CD4-positive, alpha-beta T cell (primary cell): ENCODE results near the gene CDH13. TPM values are rescaled to one million over a fixed set of nuclear protein-coding genes. Genes with fewer than 3 reads are reported as not detected.

Experiments
- ATAC-seq: fragments of 200-7000 bp; cut with Tn5 transposase; one replicate; pipeline ENCODE4 v1.10.0; 2022; ENCODE audit warnings: mild to moderate bottlenecking; ENCODE audit not compliant: poor library complexity
- CTCF ChIA-PET: fragments of 350-600 bp; sonication (Branson Sonifier 250); formaldehyde crosslinking; loops from one replicate; lab custom pipeline; 2021; ENCODE audit warnings: antibody characterized with exemption, inconsistent platforms; lab: Charles Lee
- POLR2A ChIA-PET: fragments of 350-600 bp; sonication (Branson Sonifier 250); formaldehyde crosslinking; loops from one replicate; lab custom pipeline; 2021; ENCODE audit warnings: antibody characterized with exemption, inconsistent platforms; lab: Charles Lee
- DNase-seq, 14 experiments: peaks; one replicate each; pipeline ENCODE4 v3.0.0-alpha.2; 2013 to 2020; ENCODE audit warnings: mixed read lengths in 2 of 14
- H3K27ac ChIP-seq, 2 donors: one replicate each; pipeline versions ENCODE4 v1.5.1 to v1.7.0; 2013; ENCODE audit warnings: low read length in 2 of 2, low read depth in 1 of 2, mild to moderate bottlenecking in 1 of 2
- H3K27me3 ChIP-seq, 2 experiments: 1 replicate in 1 of 2; 2 replicates in 1 of 2; pipeline versions ENCODE4 v1.6.1 to v1.7.0; 2013; ENCODE audit warnings: low read length in 2 of 2, control low read depth in 1 of 2, mild to moderate bottlenecking in 1 of 2, moderate library complexity in 1 of 2; ENCODE audit not compliant: insufficient read depth in 2 of 2, control insufficient read depth in 1 of 2
- H3K36me3 ChIP-seq: one replicate; pipeline ENCODE4 v1.6.1; 2013; ENCODE audit warnings: low read length, control low read depth; ENCODE audit not compliant: insufficient read depth
- H3K4me1 ChIP-seq: one replicate; pipeline ENCODE4 v1.6.1; 2013; ENCODE audit warnings: low read length, control low read depth; ENCODE audit not compliant: insufficient read depth
- H3K4me3 ChIP-seq: one replicate; pipeline ENCODE4 v1.5.1; 2013; ENCODE audit warnings: mild to moderate bottlenecking, low read length, moderate library complexity
- H3K9me3 ChIP-seq, 2 experiments: 1 replicate in 1 of 2; 2 replicates in 1 of 2; pipeline versions ENCODE4 v1.6.1 to v1.7.0; 2013; ENCODE audit warnings: low read length in 2 of 2, mild to moderate bottlenecking in 2 of 2, control low read depth in 1 of 2, moderate library complexity in 1 of 2; ENCODE audit not compliant: control insufficient read depth in 1 of 2, insufficient read depth in 1 of 2
- H3K27ac Mint-ChIP-seq: one replicate; pipeline ENCODE4 v1.8.0; 2020; ENCODE audit warnings: mixed read lengths
- H3K27me3 Mint-ChIP-seq: one replicate; pipeline ENCODE4 v1.8.0; 2021; ENCODE audit warnings: mixed read lengths
- H3K36me3 Mint-ChIP-seq: one replicate; pipeline ENCODE4 v1.8.0; 2021; ENCODE audit warnings: low read depth, mixed read lengths
- H3K4me1 Mint-ChIP-seq: one replicate; pipeline ENCODE4 v1.8.0; 2021; ENCODE audit warnings: low read depth, mixed read lengths
- H3K4me3 Mint-ChIP-seq: one replicate; pipeline ENCODE4 v1.8.0; 2020; ENCODE audit warnings: mild to moderate bottlenecking, mixed read lengths
- H3K9me3 Mint-ChIP-seq: one replicate; pipeline ENCODE4 v1.8.0; 2020; ENCODE audit warnings: mixed read lengths
- intact Hi-C, 2 experiments: fragments of 100-400 bp; cut with DNase I in 1 of 2; cut with micrococcal nuclease in 1 of 2; formaldehyde crosslinking; loops; one replicate each; pipeline versions ENCODE4 v1.15.1 to v1.9.0; 2023 to 2025; cut with DNase I, micrococcal nuclease
- total RNA-seq, 174 experiments: library from RNA in 2 of 174; stranded (reverse) in 2 of 174; gene quantifications; one replicate each; pipeline ENCODE4 v1.2.3 and lab custom pipeline; 2021 to 2026
- TF ChIP-seq, protein P1 (sequence below): fragments of 200-600 bp; IDR thresholded peaks from one replicate; pipeline ENCODE4 v1.8.0; 2022; ENCODE audit warnings: antibody characterized with exemption, mild to moderate bottlenecking

CDH13 gene
- total RNA-seq, 2 experiments from 2014 or later = not detected

DNA sequence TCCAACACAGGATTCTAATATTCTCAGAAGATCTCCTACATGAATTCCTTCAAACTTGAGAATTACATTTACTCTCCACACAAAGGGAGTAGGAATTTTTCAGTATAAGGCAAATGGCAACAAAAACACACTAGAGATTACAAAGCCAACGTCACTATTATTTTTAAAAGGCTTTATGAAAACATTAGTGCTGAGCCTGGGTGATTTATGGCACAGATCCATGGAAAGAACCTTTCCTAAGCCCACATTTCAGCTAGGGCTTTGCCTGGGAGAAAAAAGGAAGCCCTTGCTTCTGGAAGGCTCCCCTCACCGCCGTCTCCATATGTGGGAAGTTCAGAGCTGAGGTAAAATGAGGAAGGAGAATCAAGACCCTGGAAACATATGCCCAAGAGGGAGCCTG, 681.6 kb downstream of the CDH13 start:
- Mint-ChIP-seq H3K4me1 (no peaks in the 10 kb centered on the region), H3K27me3 (peaks cover 21% of the 10 kb centered on the region), H3K27ac (no peak overlapping the region), H3K4me3 (no peak overlapping the region), H3K9me3 (no peaks in the 10 kb centered on the region), H3K36me3 (no peaks in the 10 kb centered on the region)
- ATAC-seq (no peak), DNase-seq (no peak)
- H3K4me3 ChIP-seq = no peak overlapping the region
- no peaks in the 10 kb centered on the region for H3K4me1 ChIP-seq
- intact Hi-C loops = no loop called here
- no peaks in the 10 kb centered on the region for H3K36me3 ChIP-seq
- TF ChIP-seq, protein P1, sequence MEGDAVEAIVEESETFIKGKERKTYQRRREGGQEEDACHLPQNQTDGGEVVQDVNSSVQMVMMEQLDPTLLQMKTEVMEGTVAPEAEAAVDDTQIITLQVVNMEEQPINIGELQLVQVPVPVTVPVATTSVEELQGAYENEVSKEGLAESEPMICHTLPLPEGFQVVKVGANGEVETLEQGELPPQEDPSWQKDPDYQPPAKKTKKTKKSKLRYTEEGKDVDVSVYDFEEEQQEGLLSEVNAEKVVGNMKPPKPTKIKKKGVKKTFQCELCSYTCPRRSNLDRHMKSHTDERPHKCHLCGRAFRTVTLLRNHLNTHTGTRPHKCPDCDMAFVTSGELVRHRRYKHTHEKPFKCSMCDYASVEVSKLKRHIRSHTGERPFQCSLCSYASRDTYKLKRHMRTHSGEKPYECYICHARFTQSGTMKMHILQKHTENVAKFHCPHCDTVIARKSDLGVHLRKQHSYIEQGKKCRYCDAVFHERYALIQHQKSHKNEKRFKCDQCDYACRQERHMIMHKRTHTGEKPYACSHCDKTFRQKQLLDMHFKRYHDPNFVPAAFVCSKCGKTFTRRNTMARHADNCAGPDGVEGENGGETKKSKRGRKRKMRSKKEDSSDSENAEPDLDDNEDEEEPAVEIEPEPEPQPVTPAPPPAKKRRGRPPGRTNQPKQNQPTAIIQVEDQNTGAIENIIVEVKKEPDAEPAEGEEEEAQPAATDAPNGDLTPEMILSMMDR = no peak
- H3K9me3 ChIP-seq = peaks cover 0 to 4% of the 10 kb centered on the region in 2 experiments
- POLR2A ChIA-PET = no interaction called here
- H3K27me3 ChIP-seq = no peaks in the 10 kb centered on the region
- H3K27ac ChIP-seq = no peak overlapping the region
- CTCF ChIA-PET = no interaction called here

DNA sequence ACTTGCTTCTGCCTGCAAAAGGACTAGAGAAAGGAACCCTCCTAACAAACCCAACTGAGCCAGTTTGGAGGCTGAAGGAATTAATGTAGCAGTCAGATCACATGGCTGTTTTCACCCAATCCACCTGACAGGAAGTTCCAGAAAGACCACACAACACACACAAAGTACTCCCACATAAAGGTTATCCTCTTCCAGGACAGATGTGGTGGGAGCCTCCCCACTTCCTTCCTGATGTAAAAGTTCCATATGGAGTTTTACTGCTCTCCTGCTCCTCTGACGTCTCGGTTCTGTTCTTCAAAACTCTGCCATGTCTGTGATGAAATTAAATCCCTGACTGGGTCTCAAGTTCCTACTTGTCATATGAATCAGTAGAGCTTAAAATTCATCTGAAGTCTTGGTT, 684.0 kb downstream of the CDH13 start:
- ATAC-seq = no peak
- intact Hi-C loops = no loop called here
- ChIA-PET CTCF (no interaction called here), POLR2A (no interaction called here)
- no peaks in the 10 kb centered on the region for H3K27me3 ChIP-seq
- H3K27ac ChIP-seq = no peak overlapping the region
- H3K36me3 ChIP-seq = no peaks in the 10 kb centered on the region
- peaks cover 17% of the 10 kb centered on the region for H3K27me3 Mint-ChIP-seq
- TF ChIP-seq, protein P1 = no peak
- H3K9me3 ChIP-seq = peaks cover 0 to 4% of the 10 kb centered on the region in 2 experiments
- no peak for DNase-seq
- no peak overlapping the region for H3K27ac Mint-ChIP-seq
- H3K4me3 Mint-ChIP-seq = no peak overlapping the region
- no peaks in the 10 kb centered on the region for H3K36me3 Mint-ChIP-seq
- no peaks in the 10 kb centered on the region for H3K4me1 ChIP-seq
- no peak overlapping the region for H3K4me3 ChIP-seq
- H3K4me1 Mint-ChIP-seq = no peaks in the 10 kb centered on the region
- no peaks in the 10 kb centered on the region for H3K9me3 Mint-ChIP-seq

DNA sequence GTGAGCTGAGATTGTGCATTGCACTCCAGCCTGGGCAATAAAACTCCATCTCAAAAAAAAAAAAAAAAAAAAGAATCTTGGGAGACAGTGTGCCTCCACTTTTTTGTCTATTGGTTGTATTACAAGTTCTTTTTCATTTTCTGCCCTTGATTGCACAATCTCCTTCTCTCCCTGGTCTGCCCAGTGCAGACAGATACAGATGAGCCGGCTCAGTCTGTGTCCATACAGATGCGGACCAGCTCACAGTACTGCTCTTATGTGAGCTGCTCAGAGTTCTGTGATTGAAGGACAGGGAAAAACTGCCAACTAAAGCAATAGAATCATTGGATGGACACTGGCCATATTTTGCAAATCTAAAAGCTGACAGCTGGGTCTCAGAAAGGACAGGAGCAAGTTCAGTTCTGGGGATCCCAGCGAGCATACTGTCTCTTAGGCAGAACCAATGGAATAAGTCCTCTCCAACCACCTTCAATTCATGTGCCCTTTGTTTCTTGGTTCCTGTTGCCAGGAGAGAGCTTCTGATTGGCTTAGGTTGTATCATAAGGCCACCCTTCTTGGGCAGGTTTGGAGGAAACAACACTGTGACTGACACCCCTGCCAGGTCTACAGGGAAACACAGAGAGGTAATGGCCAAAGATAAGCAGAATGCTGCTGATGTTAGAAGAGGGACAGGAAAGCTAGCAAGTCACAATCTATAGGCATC, 685.4 kb downstream of the CDH13 start:
- H3K27me3 Mint-ChIP-seq = peaks cover 17% of the 10 kb centered on the region
- H3K27me3 ChIP-seq = no peaks in the 10 kb centered on the region
- ATAC-seq (no peak), DNase-seq (no peak)
- intact Hi-C loops = no loop called here
- no peak overlapping the region for H3K27ac ChIP-seq
- H3K4me3 Mint-ChIP-seq = no peak overlapping the region
- no peak overlapping the region for H3K4me3 ChIP-seq
- H3K36me3 Mint-ChIP-seq = no peaks in the 10 kb centered on the region
- no peaks in the 10 kb centered on the region for H3K4me1 ChIP-seq
- H3K4me1 Mint-ChIP-seq = no peaks in the 10 kb centered on the region
- TF ChIP-seq, protein P1 = no peak
- H3K27ac Mint-ChIP-seq = no peak overlapping the region
- POLR2A ChIA-PET = no interaction called here
- CTCF ChIA-PET = no interaction called here
- no peaks in the 10 kb centered on the region for H3K36me3 ChIP-seq
- H3K9me3 ChIP-seq = peaks cover 0 to 4% of the 10 kb centered on the region in 2 experiments
- H3K9me3 Mint-ChIP-seq = no peaks in the 10 kb centered on the region
